Epidermal melanocyte (primary cell): ENCODE measurements around the gene ZNF831.

Source experiments
- DNase-seq: peaks from one replicate; pipeline ENCODE4 v3.0.0; 2011; ENCODE audit warnings: low spot score; ENCODE audit not compliant: insufficient read length

Gene ZNF831

GRCh38 chr20:59163631-59164530 lies at the start of gene ZNF831:
Gene ZNF831, plus strand, starts transcription at chr20:59163821. Its CDS starts 27,199 bp downstream, at chr20:59191020.
- no peak for DNase-seq

- no peak for DNase-seq
These were observed 46.1 kb upstream of the ZNF831 start for GRCh38 chr20:59117526-59117925.

GRCh38 chr20:59118855-59119254 lies 44.8 kb upstream of the ZNF831 start:
- no peak for DNase-seq

- DNase-seq: no peak
These were observed 43.1 kb upstream of the ZNF831 start for GRCh38 chr20:59120491-59120890.

GRCh38 chr20:59120919-59121318 lies 42.7 kb upstream of the ZNF831 start:
- no peak for DNase-seq

GRCh38 chr20:59121714-59122565 lies 41.7 kb upstream of the ZNF831 start:
- DNase-seq: no peak

GRCh38 chr20:59122566-59122919 lies 41.1 kb upstream of the ZNF831 start:
- no peak for DNase-seq

- no peak for DNase-seq
These were observed 40.5 kb upstream of the ZNF831 start for GRCh38 chr20:59123011-59123677.

- DNase-seq: no peak
These were observed 39.9 kb upstream of the ZNF831 start for GRCh38 chr20:59123678-59124255.

- no peak for DNase-seq
These were observed 39.2 kb upstream of the ZNF831 start for GRCh38 chr20:59124296-59125029.

- no peak for DNase-seq
These were observed 38.3 kb upstream of the ZNF831 start for GRCh38 chr20:59125332-59125731.

- DNase-seq: no peak
These were observed 37.8 kb upstream of the ZNF831 start for GRCh38 chr20:59125836-59126235.

GRCh38 chr20:59127839-59128238 lies 35.8 kb upstream of the ZNF831 start:
- DNase-seq: no peak

GRCh38 chr20:59131551-59132285 lies 31.9 kb upstream of the ZNF831 start:
- DNase-seq: no peak

GRCh38 chr20:59134182-59134581 lies 29.4 kb upstream of the ZNF831 start:
- no peak for DNase-seq

- DNase-seq: no peak
These were observed 28.5 kb upstream of the ZNF831 start for GRCh38 chr20:59135093-59135492.

- DNase-seq: no peak
These were observed 27.6 kb upstream of the ZNF831 start for GRCh38 chr20:59136027-59136426.

GRCh38 chr20:59137532-59137931 lies 26.1 kb upstream of the ZNF831 start:
- DNase-seq: no peak

GRCh38 chr20:59138114-59138748 lies 25.4 kb upstream of the ZNF831 start:
- DNase-seq: no peak

GRCh38 chr20:59139998-59140397 lies 23.6 kb upstream of the ZNF831 start:
- DNase-seq: no peak
